Thyroid gland (tissue), 4 donors: ENCODE results near the gene SLC38A1. TPM values are rescaled to one million over a fixed set of nuclear protein-coding genes. Genes with fewer than 3 reads are reported as not detected.

Source experiments
- DNase-seq, 2 donors: peaks; one replicate each; pipeline ENCODE4 v3.0.0-alpha.2; 2019
- H3K27ac ChIP-seq, 3 donors: fragments of 200-600 bp; sonication (generic); 1 replicate in 2 of 3; 2 replicates in 1 of 3; pipeline ENCODE4 v1.5.1; 2016 to 2019; ENCODE audit warnings: mild to moderate bottlenecking in 1 of 3, moderate library complexity in 1 of 3
- H3K27me3 ChIP-seq: fragments of 200-600 bp; sonication (generic); one replicate; pipeline ENCODE4 v1.5.1; 2019
- H3K36me3 ChIP-seq, 2 donors: fragments of 200-600 bp; sonication (generic); one replicate each; pipeline ENCODE4 v1.5.1; 2016 to 2019
- H3K4me1 ChIP-seq, 2 donors: fragments of 200-600 bp; sonication (generic); one replicate each; pipeline ENCODE4 v1.5.1; 2017 to 2019
- H3K4me3 ChIP-seq, 3 donors: fragments of 200-600 bp; sonication (generic); replicated peaks in 1 of 3; 1 replicate in 2 of 3; 2 replicates in 1 of 3; pipeline ENCODE4 v1.5.1; 2016; ENCODE audit warnings: mild to moderate bottlenecking in 1 of 3
- H3K9me3 ChIP-seq: fragments of 200-600 bp; sonication (generic); one replicate; pipeline ENCODE4 v1.5.1; 2017
- POLR2A ChIP-seq, 2 donors: fragments of 450-650 bp; IDR thresholded peaks; one replicate each; pipeline ENCODE4 v1.6.1; 2017; ENCODE audit warnings: antibody characterized with exemption in 2 of 2, mild to moderate bottlenecking in 2 of 2, moderate library complexity in 1 of 2
- WGBS, 2 donors: methylation state at CpG; one replicate each; pipeline ENCODE4 v1.1.5; 2017; 5-methylcytosine and 5-hydroxymethylcytosine counted together
- intact Hi-C: fragments of 100-400 bp; cut with DNase I; formaldehyde crosslinking; loops from one replicate; pipeline ENCODE4 v1.15.1; 2023
- total RNA-seq, 4 donors: library from RNA; depleted of rRNA; stranded (reverse); fragments of >200 nt; gene quantifications; one replicate each; pipeline ENCODE4 v1.2.3, GENCODE V29; 2016
- TF ChIP-seq, protein P1 (sequence below), 6 experiments: fragments of 200-600 bp in 3 of 6; fragments of 450-650 bp in 3 of 6; sonication (generic) in 3 of 6; IDR thresholded peaks; one replicate each; pipeline ENCODE4 v1.5.1; 2016 to 2019; ENCODE audit warnings: antibody characterized with exemption in 6 of 6, mild to moderate bottlenecking in 2 of 6, inconsistent platforms in 1 of 6, moderate library complexity in 1 of 6

The SLC38A1 gene
- total RNA-seq, 4 donors from 2014 or later: 101 to 282 (median 120) TPM

DNA sequence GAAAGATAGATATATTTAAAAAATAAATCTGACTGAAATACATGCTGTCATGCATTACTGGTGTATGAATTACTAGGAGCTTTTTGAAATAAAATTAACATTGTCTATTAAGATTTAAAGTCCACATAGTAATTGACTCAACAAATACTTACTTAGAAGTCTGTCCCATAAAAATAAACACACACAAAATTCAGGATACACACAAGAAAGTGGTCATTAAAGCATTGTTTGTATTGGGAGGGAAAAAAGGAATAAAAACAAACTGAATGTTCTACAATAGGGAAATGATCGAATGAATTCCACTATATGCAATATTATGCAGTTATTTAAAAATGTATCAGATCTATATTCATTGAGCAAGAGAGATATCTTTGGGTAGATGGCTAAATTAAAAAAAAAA, 118.9 kb downstream of the SLC38A1 start:
- Histone ChIP-seq H3K4me1 (no peaks in the 10 kb centered on the region), H3K27me3 (no peaks in the 10 kb centered on the region), H3K36me3 (no peaks in the 10 kb centered on the region), H3K9me3 (no peaks in the 10 kb centered on the region), H3K4me3 (no peak overlapping the region), H3K27ac (no peak overlapping the region)
- 87 to 91% methylated on average over 1 of the region's 1 CpG for WGBS, 2 donors
- intact Hi-C loops: no loop called here
- DNase-seq: no peak
- TF ChIP-seq POLR2A (IDR thresholded peaks at IDR 0.05): no peak
- TF ChIP-seq, protein P1, sequence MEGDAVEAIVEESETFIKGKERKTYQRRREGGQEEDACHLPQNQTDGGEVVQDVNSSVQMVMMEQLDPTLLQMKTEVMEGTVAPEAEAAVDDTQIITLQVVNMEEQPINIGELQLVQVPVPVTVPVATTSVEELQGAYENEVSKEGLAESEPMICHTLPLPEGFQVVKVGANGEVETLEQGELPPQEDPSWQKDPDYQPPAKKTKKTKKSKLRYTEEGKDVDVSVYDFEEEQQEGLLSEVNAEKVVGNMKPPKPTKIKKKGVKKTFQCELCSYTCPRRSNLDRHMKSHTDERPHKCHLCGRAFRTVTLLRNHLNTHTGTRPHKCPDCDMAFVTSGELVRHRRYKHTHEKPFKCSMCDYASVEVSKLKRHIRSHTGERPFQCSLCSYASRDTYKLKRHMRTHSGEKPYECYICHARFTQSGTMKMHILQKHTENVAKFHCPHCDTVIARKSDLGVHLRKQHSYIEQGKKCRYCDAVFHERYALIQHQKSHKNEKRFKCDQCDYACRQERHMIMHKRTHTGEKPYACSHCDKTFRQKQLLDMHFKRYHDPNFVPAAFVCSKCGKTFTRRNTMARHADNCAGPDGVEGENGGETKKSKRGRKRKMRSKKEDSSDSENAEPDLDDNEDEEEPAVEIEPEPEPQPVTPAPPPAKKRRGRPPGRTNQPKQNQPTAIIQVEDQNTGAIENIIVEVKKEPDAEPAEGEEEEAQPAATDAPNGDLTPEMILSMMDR (IDR thresholded peaks at IDR 0.05): no peak

DNA sequence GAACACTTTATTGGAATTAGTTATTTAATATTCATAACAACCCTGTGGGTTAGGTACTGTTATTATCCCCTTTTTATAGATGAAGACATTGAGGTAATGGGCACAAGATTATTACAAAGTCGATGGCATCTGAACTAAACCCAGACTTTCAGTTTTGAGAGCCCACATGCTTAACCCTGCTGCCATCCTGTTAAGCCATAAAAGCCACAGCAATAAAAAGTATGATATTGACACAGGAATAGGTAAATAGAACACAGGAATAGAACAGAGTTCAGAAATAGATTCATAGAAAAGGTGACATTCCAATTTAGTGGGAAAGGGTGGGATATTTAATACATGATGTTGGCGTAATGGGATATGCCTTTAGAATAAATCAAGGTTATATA, 119.8 kb downstream of the SLC38A1 start:
- intact Hi-C loops: no loop called here
- 93 to 99% methylated on average over 2 of the region's 2 CpGs for WGBS, 2 donors
- H3K4me1 ChIP-seq: no peaks in the 10 kb centered on the region

DNA sequence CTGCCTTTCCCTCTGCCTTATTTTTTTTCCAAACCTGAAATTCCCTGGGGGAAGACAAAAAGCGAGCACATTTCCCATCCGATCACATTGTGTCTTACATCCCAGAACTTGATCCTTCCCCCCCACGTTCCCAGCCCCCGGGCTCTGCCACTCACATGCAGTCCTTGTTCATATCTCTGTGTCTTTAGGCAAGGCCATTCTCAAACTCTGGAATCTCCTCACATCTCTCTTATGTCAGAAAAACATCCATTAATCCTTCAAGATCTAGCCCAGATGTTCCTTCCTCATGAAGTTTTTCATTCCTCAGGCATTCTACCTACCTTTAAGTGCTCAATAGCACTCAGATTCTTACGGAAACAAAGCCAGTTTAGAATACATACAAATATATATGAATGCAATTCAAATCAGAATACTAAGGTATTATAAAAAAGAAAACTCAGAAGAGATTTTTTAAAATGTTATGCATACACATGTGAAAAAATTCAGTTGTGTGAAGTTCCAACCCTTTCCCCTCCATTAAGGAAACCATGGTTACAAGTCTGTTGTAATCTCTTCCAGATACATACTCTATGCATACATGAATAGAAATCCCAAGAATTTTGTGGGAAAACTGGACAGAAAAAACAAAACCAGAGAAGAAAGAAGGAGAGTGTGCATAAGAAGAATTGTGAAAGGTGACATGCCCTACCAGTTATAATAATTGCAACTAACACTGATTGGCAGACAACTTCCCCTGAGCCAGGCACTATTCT, 120.3 kb downstream of the SLC38A1 start:
- Histone ChIP-seq H3K27me3 (no peaks in the 10 kb centered on the region), H3K4me1 (no peaks in the 10 kb centered on the region), H3K4me3 (no peak overlapping the region), H3K36me3 (no peaks in the 10 kb centered on the region), H3K9me3 (no peaks in the 10 kb centered on the region), H3K27ac (no peak overlapping the region)
- 78 to 81% methylated on average over 5 of the region's 5 CpGs for WGBS, 2 donors
- intact Hi-C loops: no loop called here
- no peak for TF ChIP-seq POLR2A (IDR thresholded peaks at IDR 0.05)
- TF ChIP-seq, protein P1 (IDR thresholded peaks at IDR 0.05): no peak
- no peak for DNase-seq

More for the DNA sequence above, 119.8 kb downstream of the SLC38A1 start:
- Histone ChIP-seq H3K4me3 (no peak overlapping the region), H3K36me3 (no peaks in the 10 kb centered on the region), H3K27ac (no peak overlapping the region), H3K9me3 (no peaks in the 10 kb centered on the region), H3K27me3 (no peaks in the 10 kb centered on the region)
- DNase-seq: no peak
- no peak for TF ChIP-seq POLR2A (IDR thresholded peaks at IDR 0.05)
- TF ChIP-seq, protein P1 (IDR thresholded peaks at IDR 0.05): no peak

DNA sequence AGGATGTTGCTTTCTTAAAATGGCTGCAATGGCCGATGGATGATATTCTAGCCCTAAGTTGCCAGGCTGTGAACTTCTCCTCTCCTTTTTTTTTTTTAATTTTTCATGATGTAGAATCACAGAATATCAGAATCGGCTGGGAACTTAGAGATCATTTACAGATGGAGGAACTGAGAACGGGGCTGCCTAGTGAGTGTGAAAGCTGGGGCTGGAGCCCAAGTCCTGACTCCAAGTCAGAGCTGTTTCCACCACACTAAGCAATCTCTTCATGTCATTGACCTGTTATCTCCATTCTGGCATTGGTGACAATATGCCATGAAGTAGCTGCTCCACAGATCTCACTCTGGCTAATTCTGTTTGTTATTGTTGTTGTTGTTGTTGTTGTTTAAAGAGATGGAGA, 121.7 kb downstream of the SLC38A1 start:
- no peak for DNase-seq
- intact Hi-C loops: no loop called here
- H3K4me1 ChIP-seq: no peaks in the 10 kb centered on the region
- H3K9me3 ChIP-seq: no peaks in the 10 kb centered on the region
- H3K27ac ChIP-seq: no peak overlapping the region
- 86 to 88% methylated on average over 3 of the region's 3 CpGs for WGBS, 2 donors
- H3K36me3 ChIP-seq: no peaks in the 10 kb centered on the region
- no peaks in the 10 kb centered on the region for H3K27me3 ChIP-seq
- TF ChIP-seq, protein P1 (IDR thresholded peaks at IDR 0.05): no peak
- no peak for TF ChIP-seq POLR2A (IDR thresholded peaks at IDR 0.05)
- H3K4me3 ChIP-seq: no peak overlapping the region

DNA sequence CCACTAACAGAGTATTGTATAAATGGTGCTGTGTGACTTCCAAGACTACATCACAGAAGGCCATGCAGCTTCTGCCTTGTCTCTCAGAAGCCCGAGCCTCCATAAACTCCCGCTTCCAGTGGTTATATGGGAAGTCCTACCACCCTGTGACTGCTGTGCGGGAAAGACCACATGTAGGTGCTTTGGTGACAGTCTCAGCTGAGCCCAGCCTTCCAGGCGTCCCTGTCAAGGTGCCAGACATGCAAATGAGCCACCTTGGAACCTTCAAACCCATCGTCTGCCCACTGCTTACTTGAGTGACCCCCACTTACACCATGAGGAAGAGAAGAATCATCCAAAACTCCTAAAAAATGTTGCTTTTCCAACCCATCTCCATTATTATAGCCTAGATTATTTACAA, 123.0 kb downstream of the SLC38A1 start:
- intact Hi-C loops: no loop called here
- Histone ChIP-seq H3K27ac (no peak overlapping the region), H3K4me3 (no peak overlapping the region), H3K4me1 (no peaks in the 10 kb centered on the region), H3K36me3 (no peaks in the 10 kb centered on the region), H3K27me3 (no peaks in the 10 kb centered on the region), H3K9me3 (no peaks in the 10 kb centered on the region)
- TF ChIP-seq, protein P1 (IDR thresholded peaks at IDR 0.05): no peak
- no peak for TF ChIP-seq POLR2A (IDR thresholded peaks at IDR 0.05)
- no peak for DNase-seq
- 70 to 78% methylated on average over 5 of the region's 5 CpGs for WGBS, 2 donors
